Brain pericyte (primary cell): Measurements from ENCODE around the gene MAN2A2.
A peak's percentile ranks its signal among the peaks of the same experiment; 100 is the strongest.

ENCODE experiments used
- DNase-seq: peaks from one replicate; pipeline ENCODE4 v3.0.0-alpha.2; 2012; ENCODE audit warnings: low read depth, low spot score

Gene MAN2A2

GRCh38 chr15:90902840-90903732, at the start of gene MAN2A2:
Gene MAN2A2 (plus strand): TSS chr15:90903302. CDS start chr15:90904208, 906 bp downstream.
- DNase-seq, result no peak

DNA sequence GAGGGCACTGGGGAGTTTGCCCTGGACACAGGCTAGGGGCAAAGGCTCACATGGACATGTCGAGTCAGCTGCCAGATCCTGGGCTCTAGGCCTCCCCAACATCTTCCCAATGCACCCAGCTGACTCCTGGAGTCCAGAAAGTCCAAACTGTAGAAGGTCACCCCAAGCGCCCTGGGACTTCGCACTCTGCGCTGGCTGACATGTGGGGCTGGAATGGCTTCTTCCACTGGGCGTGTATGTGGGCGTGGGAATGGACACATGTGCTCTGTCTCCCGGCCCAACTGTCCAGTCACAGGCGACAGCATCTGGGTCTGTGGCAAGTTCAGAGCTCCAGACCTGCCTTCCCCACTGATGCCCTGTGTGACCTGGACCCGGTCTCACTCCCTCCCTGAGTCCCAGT, 48.0 kb upstream of the MAN2A2 start:
- no peak for DNase-seq

GRCh38 chr15:90857337-90857736, 45.8 kb upstream of the MAN2A2 start:
- no peak for DNase-seq

DNA sequence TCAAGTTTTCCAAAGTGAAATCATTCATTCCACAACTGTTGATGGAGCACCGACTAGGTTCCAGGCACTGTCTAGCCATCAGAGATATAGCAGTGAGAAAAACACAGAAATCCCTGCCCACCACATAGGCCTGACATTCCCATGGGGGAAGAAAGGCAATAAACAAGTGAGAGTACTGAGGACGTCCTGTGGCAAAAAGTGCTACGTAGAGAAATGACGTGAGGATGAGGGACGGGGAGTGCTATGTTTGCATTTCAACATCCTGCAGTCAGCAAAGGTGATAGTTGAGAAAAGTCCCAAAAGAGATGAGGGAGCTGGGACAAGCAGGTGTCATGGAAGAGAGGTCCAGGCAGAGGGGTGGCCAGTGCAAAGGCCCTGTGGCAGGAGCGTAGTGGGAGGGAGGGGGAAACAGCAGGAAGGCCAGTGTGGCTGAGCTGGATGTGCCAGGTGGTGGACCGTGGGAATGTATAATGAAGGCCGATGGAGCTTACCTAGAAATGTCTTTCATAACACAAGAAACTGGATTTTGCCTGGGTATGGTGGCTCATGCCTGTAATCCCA, 45.1 kb upstream of the MAN2A2 start:
- DNase-seq, result no peak

GRCh38 chr15:90859234-90860131, 43.6 kb upstream of the MAN2A2 start:
- no peak for DNase-seq

DNA sequence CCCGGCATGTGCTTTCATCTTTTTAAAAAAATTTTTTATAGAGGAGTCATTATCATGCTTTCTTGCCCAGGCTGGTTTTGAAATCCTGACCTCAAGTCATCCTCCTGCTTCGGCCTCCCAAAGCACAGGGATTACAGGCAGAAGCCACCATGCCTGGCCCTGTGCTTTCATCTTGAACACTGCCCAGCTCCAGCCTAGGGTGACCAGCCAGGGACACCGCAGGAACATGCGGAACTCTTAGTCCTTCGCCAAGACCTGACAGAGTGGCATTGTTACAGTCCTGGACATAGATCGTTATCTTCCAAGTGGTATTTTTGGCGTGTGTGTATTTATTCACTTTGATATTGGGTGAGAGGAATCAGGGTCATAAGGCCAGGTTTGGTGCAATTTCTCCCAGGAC, 42.7 kb upstream of the MAN2A2 start:
- DNase-seq, result no peak

DNA sequence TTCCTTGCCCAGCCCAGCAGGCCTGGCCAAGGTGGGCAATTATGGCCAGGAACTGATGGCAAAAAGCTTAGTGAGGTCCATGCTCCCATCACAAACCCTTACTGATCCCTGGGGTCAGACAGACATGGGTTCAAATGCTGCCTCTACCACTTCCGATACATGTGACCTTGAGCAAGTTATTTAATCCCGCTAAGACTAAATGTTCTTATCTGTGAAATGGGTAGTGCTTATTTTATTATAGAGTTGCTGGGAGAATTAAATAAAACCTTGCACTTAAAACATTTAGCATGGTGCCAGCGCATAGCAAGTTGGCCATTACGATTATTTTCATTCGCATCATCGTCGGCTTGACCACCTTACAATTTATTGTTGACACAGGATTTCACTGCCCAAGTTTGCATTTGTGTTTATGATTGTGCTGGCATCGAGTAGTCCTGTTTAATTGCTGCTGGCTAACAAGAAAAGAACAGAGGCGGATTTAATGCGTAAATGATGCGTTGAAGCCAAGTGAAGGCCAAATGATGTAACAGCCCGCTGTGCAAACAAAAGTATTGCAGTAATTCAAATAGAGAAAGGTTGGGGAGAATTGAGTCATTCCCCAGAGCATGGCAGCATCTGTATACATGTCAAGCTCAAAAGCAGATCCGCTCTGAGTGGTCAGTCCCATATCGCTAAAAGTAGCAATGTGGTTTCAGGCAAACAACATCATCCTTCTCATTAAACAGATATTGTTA, 42.0 kb upstream of the MAN2A2 start:
- DNase-seq, result no peak

DNA sequence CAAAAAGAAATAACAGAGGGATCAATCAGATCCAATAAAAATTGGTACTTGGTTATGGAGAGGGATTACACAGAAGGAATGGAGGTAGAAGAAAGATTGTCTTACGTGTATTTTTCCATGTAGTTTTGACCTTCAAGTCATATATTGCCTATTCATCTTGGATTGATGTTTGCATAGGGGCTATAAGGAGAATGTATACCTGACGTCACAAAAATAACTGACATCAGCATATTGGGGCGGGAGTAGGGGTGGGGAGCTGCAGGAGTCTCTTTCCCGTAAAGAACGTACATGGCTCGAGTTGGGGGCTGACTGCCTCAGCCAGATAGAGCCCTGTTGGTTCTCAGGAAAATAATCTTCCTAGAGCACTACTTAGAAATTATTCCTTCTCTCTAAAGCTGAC, 40.6 kb upstream of the MAN2A2 start:
- DNase-seq, result no peak

DNA sequence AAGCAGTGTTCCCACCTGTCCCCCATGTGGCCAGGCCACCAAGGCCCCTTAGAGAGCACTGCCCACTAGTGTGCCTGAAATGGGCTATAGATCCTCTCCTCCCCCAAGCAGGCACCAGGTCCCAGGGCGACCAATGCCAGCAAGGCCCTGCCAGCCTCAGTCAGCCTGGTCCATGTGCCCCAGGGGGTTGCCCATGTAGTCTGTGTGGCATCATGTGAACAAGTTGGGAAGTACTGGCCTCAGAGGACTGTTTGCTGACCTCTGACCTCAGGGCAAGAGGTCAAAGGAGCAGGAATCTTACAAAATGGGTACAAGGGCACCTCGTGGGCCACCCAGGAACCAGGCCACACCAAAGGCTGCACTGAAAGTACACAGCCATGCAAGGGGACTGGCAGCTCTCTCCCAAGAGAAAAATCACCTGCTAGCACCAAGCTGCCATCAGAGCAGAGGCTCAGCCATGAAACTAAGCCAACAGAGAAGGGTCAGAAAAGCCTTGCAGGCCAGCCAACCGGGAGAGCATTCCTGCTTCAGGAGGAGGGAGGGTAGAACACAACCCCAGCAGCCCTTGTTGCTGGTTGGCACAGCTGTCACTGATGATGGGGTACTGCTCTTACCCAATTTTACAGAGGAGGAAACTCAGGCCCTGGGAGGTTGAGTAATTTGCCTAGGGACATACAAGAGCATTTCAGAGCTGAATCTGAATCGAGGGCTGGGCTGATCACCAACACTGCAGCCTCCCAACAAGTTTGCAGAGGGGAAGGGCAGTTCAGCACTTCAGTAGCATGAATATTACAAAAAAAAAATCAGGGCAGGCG, 39.9 kb upstream of the MAN2A2 start:
- no peak for DNase-seq

GRCh38 chr15:90863987-90864386, 39.1 kb upstream of the MAN2A2 start:
- DNase-seq, result no peak

DNA sequence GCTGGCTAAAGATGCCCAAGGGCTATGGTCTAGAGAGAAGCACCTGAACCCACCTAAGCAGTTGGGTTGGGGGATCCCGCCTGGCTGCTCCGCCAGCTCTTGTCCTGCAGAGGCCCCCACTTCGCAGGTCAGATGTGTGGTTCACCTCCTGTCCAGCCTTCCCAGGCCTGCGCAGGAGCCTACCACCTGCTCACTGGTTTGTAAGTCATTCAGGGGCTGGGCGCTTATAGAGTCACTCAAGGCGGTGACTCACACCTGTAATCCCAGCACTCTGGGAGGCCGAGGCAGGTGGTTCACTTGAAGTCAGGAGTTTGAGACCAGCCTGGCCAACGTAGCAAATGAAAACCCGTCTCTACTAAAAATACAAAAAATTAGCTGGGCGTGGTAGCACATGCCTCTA, 38.6 kb upstream of the MAN2A2 start:
- no peak for DNase-seq

- no peak for DNase-seq
Observed at GRCh38 chr15:90865702-90866101, 37.4 kb upstream of the MAN2A2 start.

DNA sequence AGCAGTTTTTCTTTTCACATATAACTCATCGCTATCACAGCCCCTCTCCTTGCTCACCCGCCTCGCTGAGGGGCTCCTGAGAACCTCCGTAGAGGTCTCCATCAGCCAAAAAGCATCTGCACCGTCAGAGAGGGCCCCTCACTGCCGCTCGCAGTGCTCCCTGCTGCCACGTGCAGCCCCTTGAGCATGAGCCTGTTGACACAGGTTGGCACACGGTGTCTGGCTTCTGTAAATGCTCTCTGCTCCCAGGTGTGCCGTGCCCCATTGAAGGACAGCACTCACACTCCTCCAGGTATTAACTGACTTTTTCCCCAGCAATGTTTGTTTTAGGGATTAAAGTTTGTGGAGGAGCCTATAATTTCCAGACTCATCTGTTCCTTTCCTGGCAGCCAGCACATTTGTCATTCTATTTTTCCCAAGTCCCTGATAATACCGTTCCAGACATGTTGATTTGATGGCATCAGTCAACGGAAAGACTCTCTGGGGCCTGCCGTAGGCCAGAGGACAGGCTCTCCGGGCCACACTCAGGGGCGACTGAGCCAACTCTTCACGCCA, 36.9 kb upstream of the MAN2A2 start:
- DNase-seq, result no peak

- DNase-seq, result no peak
Observed at GRCh38 chr15:90866800-90867199, 36.3 kb upstream of the MAN2A2 start.

GRCh38 chr15:90868261-90868689, 34.8 kb upstream of the MAN2A2 start, which contains the start of gene FURIN:
Gene FURIN (plus strand): TSS chr15:90868588. CDS start chr15:90875741, 7,153 bp downstream.
- no peak for DNase-seq

DNA sequence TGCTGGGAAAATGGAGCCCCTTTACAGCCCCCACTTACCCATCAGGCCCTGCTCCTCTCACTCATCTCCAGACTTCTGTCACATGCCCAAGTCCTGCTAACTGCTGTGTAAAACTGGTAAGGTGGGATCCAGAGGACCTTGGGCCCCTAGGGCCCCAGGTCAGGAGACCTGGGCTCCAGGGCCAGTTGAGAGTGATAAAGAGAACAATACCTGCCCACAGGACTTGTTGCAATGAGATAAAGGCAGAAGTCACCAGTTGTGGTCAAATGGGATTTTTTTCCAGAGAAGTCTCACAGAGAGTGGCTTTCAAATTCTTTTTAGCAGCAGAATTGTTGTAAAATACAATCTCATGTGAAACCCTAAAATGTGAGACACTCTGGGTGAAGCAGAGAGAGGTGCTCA, 34.0 kb upstream of the MAN2A2 start:
- DNase-seq, result no peak

DNA sequence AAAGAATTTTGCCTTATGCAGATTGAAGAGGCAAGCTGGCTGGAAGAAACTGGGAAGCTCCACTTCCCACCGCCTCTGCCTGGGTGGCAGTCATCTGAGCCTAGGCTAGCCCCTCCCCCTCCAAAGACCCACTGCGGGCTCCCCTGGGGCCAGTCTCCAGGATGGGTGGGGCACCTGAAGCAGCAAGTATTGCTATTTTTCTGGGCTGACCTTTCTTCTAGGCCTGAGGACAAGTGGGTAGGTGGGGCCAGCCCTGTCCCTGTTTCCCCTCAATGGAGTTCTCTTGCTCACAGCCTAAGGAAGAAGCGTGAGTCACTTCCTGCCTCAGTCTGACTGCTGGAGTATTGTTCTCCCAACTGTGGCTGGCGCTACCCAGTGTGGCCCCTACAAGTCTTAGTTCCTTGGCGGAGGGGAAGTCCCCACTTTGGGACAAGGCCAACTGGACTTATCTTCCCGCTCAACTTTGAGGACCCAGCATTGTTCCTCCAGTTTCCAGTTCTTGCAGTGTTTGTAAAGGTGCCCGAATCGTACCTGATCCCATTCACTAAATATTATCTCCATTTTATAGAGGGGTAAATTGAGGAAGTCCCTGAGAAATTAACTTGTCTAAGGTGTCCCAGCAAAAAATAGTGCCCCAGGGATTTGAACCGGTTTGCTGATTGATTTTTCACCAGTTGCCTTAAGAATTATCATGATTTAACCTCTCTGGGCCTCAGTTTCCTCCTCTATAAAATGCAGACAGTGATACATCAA, 33.3 kb upstream of the MAN2A2 start:
- DNase-seq, result peak; percentile 68

DNA sequence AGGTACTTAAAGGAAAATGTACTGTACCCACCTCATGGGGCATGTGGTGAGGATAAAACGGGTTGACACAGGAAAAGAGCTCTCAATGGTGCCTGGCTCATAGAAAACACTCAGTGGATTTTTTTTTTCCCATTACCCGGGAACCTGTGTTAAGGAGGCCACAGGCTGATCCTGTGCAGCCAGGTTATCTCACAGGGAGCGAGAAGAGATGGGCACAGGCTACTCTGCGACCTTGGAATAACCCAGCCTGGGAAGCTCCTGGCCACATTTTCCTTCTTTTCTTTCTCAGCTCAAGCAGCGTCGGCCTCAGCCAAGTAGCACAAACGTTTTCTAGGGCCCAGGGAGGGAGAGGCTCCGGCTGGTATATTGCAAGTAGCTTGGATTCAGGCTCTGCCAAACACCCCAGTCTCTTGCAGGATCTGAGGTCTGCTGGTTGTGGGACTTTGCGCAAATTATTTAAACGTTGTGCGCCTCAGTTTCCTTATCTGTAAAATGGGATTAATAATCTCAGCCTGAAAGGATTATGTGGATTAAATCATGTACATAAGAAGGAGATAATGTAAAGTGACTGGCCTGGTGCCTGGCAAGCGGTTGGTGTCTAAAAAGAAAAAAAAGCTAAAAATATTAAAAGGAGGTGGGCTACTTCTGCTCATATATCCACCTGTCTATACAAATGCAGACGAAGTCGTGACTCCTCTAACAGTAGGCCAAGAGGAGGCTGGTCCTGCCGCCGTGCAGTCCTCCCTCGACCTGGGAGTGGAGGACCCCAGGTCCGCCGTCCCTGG, 32.6 kb upstream of the MAN2A2 start:
- DNase-seq, result no peak
